H9 (cell line): ENCODE data around the gene ME3. TPM values are rescaled to one million over a fixed set of nuclear protein-coding genes. Genes with fewer than 3 reads are reported as not detected.

Source experiments
- DNase-seq: peaks from one replicate; pipeline ENCODE4 v3.0.0-alpha.2; 2017
- H2AFZ ChIP-seq: one replicate; pipeline ENCODE4 v1.6.1; 2013; ENCODE audit warnings: mild to moderate bottlenecking, low read length, control low read depth, moderate library complexity
- H2AK5ac ChIP-seq: 2 replicates; pipeline ENCODE4 v1.6.1; 2013; ENCODE audit warnings: low read length, control low read depth, mixed read lengths; ENCODE audit not compliant: insufficient read length
- H2BK120ac ChIP-seq: one replicate; pipeline ENCODE4 v1.6.1; 2013; ENCODE audit warnings: low read depth, mild to moderate bottlenecking, low read length, control low read depth, inconsistent platforms; ENCODE audit not compliant: poor library complexity, severe bottlenecking
- H2BK12ac ChIP-seq: 2 replicates; pipeline ENCODE4 v1.6.1; 2013; ENCODE audit warnings: low read length, control low read depth, mixed read lengths, low read depth; ENCODE audit not compliant: insufficient read length
- H2BK15ac ChIP-seq: 2 replicates; pipeline ENCODE4 v1.6.1; 2013; ENCODE audit warnings: low read depth, low read length, control low read depth
- H2BK20ac ChIP-seq: one replicate; pipeline ENCODE4 v1.6.1; 2013; ENCODE audit warnings: low read depth, mild to moderate bottlenecking, low read length, control low read depth, inconsistent platforms; ENCODE audit not compliant: poor library complexity, severe bottlenecking
- H2BK5ac ChIP-seq: 2 replicates; pipeline ENCODE4 v1.6.1; 2013; ENCODE audit warnings: low read length, control low read depth, mixed read lengths; ENCODE audit not compliant: insufficient read length
- H3K14ac ChIP-seq: 2 replicates; pipeline ENCODE4 v1.6.1; 2013; ENCODE audit warnings: low read length, control low read depth; ENCODE audit not compliant: insufficient read depth
- H3K18ac ChIP-seq: 2 replicates; pipeline ENCODE4 v1.6.1; 2013; ENCODE audit warnings: low read depth, mild to moderate bottlenecking, mixed read lengths, low read length, control low read depth; ENCODE audit not compliant: insufficient read length
- H3K23ac ChIP-seq: 2 replicates; pipeline ENCODE4 v1.6.1; 2013; ENCODE audit warnings: low read length, control low read depth, mixed read lengths, low read depth; ENCODE audit not compliant: insufficient read length
- H3K23me2 ChIP-seq: 2 replicates; pipeline ENCODE4 v1.6.1; 2013; ENCODE audit warnings: low read depth, mild to moderate bottlenecking, mixed read lengths, low read length, control low read depth; ENCODE audit not compliant: insufficient read length, poor library complexity, severe bottlenecking
- H3K27ac ChIP-seq: 2 replicates; pipeline ENCODE4 v1.5.1; 2013; ENCODE audit warnings: low read length, control low read depth, mixed read lengths, low read depth; ENCODE audit not compliant: insufficient read length
- H3K27me3 ChIP-seq: 2 replicates; pipeline ENCODE4 v1.6.1; 2013; ENCODE audit warnings: low read length, control low read depth, inconsistent platforms; ENCODE audit not compliant: insufficient read depth
- H3K4ac ChIP-seq: 2 replicates; pipeline ENCODE4 v1.6.1; 2013; ENCODE audit warnings: low read depth, mild to moderate bottlenecking, control low read depth, inconsistent platforms, low read length, moderate library complexity
- H3K4me1 ChIP-seq: 2 replicates; pipeline ENCODE4 v1.6.1; 2013; ENCODE audit warnings: low read length, control low read depth, inconsistent platforms; ENCODE audit not compliant: insufficient read depth
- H3K4me2 ChIP-seq: 2 replicates; pipeline ENCODE4 v1.6.1; 2013; ENCODE audit warnings: low read length, control low read depth, mixed read lengths; ENCODE audit not compliant: insufficient read length, insufficient read depth
- H3K56ac ChIP-seq: 2 replicates; pipeline ENCODE4 v1.6.1; 2013; ENCODE audit warnings: low read depth, mild to moderate bottlenecking, mixed read lengths, low read length, control low read depth; ENCODE audit not compliant: insufficient read length
- H3K79me1 ChIP-seq: 2 replicates; pipeline ENCODE4 v1.6.1; 2013; ENCODE audit warnings: low read depth, mild to moderate bottlenecking, moderate library complexity, low read length, control low read depth, inconsistent platforms; ENCODE audit not compliant: insufficient read depth, poor library complexity, severe bottlenecking
- H3K79me2 ChIP-seq: 2 replicates; pipeline ENCODE4 v1.6.1; 2013; ENCODE audit warnings: low read length, control low read depth, inconsistent platforms; ENCODE audit not compliant: insufficient read depth
- H3K9ac ChIP-seq: 2 replicates; pipeline ENCODE4 v1.6.1; 2013; ENCODE audit warnings: low read length, control low read depth, mixed read lengths; ENCODE audit not compliant: insufficient read length; ENCODE audit errors: extremely low read depth
- H3K9me3 ChIP-seq: one replicate; pipeline ENCODE4 v1.6.1; 2013; ENCODE audit warnings: low read depth, low read length, inconsistent platforms; ENCODE audit not compliant: control insufficient read depth
- H3T11ph ChIP-seq: one replicate; pipeline ENCODE4 v1.6.1; 2013; ENCODE audit warnings: mild to moderate bottlenecking, low read length, control low read depth, inconsistent platforms
- H4K20me1 ChIP-seq: one replicate; pipeline ENCODE4 v1.6.1; 2013; ENCODE audit not compliant: control insufficient read depth, insufficient read length, insufficient read depth
- H4K5ac ChIP-seq: 2 replicates; pipeline ENCODE4 v1.6.1; 2013; ENCODE audit warnings: low read depth, mild to moderate bottlenecking, mixed read lengths, low read length, control low read depth; ENCODE audit not compliant: insufficient read length
- H4K8ac ChIP-seq: replicated peaks from 2 replicates; pipeline ENCODE4 v1.6.1; 2013; ENCODE audit warnings: low read length, control low read depth, mixed read lengths, low read depth; ENCODE audit not compliant: insufficient read length
- H4K91ac ChIP-seq: 2 replicates; pipeline ENCODE4 v1.6.1; 2013; ENCODE audit warnings: low read depth, mild to moderate bottlenecking, moderate library complexity, mixed read lengths, low read length, control low read depth; ENCODE audit not compliant: insufficient read length
- H3K27ac Mint-ChIP-seq, 3 experiments: 2 replicates in 2 of 3; 3 replicates in 1 of 3; pipeline ENCODE4 v1.8.0; 2020 to 2021; ENCODE audit warnings: mixed read lengths in 3 of 3, mild to moderate bottlenecking in 1 of 3, moderate library complexity in 1 of 3
- H3K27me3 Mint-ChIP-seq: 2 replicates; pipeline ENCODE4 v1.8.0; 2021; ENCODE audit warnings: low read depth, mild to moderate bottlenecking, moderate library complexity, mixed read lengths
- H3K36me3 Mint-ChIP-seq, 3 experiments: 2 replicates in 2 of 3; 3 replicates in 1 of 3; pipeline ENCODE4 v1.8.0; 2020 to 2021; ENCODE audit warnings: low read depth in 3 of 3, mixed read lengths in 3 of 3; ENCODE audit not compliant: insufficient read depth in 1 of 3
- H3K4me1 Mint-ChIP-seq, 2 experiments: 2 replicates each; pipeline ENCODE4 v1.8.0; 2020; ENCODE audit warnings: mixed read lengths in 2 of 2
- H3K4me3 Mint-ChIP-seq, 2 experiments: 2 replicates in 1 of 2; 3 replicates in 1 of 2; pipeline ENCODE4 v1.8.0; 2020 to 2021; ENCODE audit warnings: mild to moderate bottlenecking in 2 of 2, mixed read lengths in 2 of 2, moderate library complexity in 1 of 2
- H3K9me3 Mint-ChIP-seq, 2 experiments: 2 replicates in 1 of 2; 3 replicates in 1 of 2; pipeline ENCODE4 v1.8.0; 2020; ENCODE audit warnings: mild to moderate bottlenecking in 2 of 2, mixed read lengths in 2 of 2, moderate library complexity in 1 of 2
- WGBS: extraction: QIAGEN DNeasy Blood & Tissue Kit; methylation state at CpG from one replicate; pipeline ENCODE4 v1.1.7; 2013; ENCODE audit warnings: missing lambda C conversion rate, low lambda C conversion rate, mixed read lengths; ENCODE audit not compliant: insufficient read length; ENCODE audit errors: extremely low coverage; 5-methylcytosine and 5-hydroxymethylcytosine counted together
- total RNA-seq: library from RNA; stranded (reverse); gene quantifications from 2 replicates; pipeline ENCODE4 v1.2.1, GENCODE V29; 2021
- TF ChIP-seq, protein P1 (sequence below): fragments of 200-600 bp; sonication (generic); conservative IDR thresholded peaks from 3 replicates; pipeline ENCODE4 v1.8.0; 2021; ENCODE audit warnings: antibody characterized with exemption, mild to moderate bottlenecking

ME3 gene
- total RNA-seq, 1 experiment from 2014 or later = 2.8 TPM

DNA sequence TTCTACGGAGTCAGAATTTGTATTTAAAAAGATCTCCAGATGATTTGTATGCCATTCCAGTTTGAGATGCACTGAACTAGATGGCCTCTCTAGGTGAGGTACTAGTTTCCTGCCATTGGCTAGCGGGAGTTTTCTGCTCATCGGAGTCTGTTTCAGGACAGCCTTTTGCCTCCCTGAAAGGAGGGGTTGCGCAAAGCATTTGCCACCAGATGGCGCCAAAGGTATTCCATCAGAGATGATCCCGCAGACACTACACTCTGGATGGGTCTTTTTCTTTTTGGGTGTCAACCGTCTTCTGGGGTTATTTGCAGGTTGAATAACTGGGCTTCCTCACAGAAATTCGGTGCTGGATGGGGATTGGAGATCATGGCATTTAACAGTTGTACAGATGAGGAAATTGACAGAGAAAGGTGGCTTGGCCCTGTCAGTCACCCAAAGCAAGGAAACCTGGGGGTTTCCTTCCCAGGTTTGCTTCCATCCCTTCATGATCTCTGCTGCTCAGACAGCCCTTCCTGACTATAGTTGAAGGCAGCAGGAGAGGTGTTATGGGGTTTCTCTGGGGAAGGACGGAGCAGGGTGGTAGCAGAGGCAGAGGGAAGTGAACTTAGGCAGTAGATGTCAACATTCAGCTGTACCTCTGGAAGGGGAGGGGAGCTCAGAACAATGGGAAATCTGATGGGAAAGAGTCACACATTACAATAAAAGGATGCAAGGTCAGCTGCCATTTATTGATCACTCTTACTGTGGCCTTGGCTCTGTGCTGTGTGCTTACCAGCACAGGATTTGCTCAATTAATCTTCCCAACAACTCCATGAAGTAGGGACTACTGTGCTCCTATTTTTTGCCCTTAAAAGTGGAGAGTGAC is 216.1 kb downstream of the ME3 start:
- no peaks in the 10 kb centered on the region for H3K79me1 ChIP-seq
- no peak overlapping the region for H3K9ac ChIP-seq
- no peak overlapping the region for H3K14ac ChIP-seq
- H3K27me3 Mint-ChIP-seq = peaks cover 2% of the 10 kb centered on the region; the same call in 1 of the 2 replicates
- no peak overlapping the region for H2BK5ac ChIP-seq
- H4K20me1 ChIP-seq = no peaks in the 10 kb centered on the region
- no peaks in the 10 kb centered on the region for H3K36me3 Mint-ChIP-seq
- H4K8ac ChIP-seq = no peak overlapping the region
- H3K4me2 ChIP-seq = no peak overlapping the region
- no peak overlapping the region for H3T11ph ChIP-seq
- H2BK20ac ChIP-seq = no peak overlapping the region
- H3K27ac ChIP-seq = no peak overlapping the region
- no peak overlapping the region for H2BK12ac ChIP-seq
- H2AK5ac ChIP-seq = no peak overlapping the region
- H4K5ac ChIP-seq = no peak overlapping the region
- H3K9me3 Mint-ChIP-seq = no peaks in the 10 kb centered on the region
- no peaks in the 10 kb centered on the region for H3K27me3 ChIP-seq
- H2BK15ac ChIP-seq = no peak overlapping the region
- no peak overlapping the region for H3K23ac ChIP-seq
- WGBS = no CpG with 5 or more reads among the region's 9 CpGs
- H3K56ac ChIP-seq = no peak overlapping the region
- no peak overlapping the region for H2BK120ac ChIP-seq
- TF ChIP-seq, protein P1, sequence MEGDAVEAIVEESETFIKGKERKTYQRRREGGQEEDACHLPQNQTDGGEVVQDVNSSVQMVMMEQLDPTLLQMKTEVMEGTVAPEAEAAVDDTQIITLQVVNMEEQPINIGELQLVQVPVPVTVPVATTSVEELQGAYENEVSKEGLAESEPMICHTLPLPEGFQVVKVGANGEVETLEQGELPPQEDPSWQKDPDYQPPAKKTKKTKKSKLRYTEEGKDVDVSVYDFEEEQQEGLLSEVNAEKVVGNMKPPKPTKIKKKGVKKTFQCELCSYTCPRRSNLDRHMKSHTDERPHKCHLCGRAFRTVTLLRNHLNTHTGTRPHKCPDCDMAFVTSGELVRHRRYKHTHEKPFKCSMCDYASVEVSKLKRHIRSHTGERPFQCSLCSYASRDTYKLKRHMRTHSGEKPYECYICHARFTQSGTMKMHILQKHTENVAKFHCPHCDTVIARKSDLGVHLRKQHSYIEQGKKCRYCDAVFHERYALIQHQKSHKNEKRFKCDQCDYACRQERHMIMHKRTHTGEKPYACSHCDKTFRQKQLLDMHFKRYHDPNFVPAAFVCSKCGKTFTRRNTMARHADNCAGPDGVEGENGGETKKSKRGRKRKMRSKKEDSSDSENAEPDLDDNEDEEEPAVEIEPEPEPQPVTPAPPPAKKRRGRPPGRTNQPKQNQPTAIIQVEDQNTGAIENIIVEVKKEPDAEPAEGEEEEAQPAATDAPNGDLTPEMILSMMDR = peak; percentile 96
- H3K23me2 ChIP-seq = no peaks in the 10 kb centered on the region
- no peak overlapping the region for H3K18ac ChIP-seq
- no peaks in the 10 kb centered on the region; the same call in 1 of the 2 replicates for H3K4me1 ChIP-seq
- peaks cover 13 to 15% of the 10 kb centered on the region in 2 experiments for H3K4me1 Mint-ChIP-seq
- no peak overlapping the region for H3K4me3 Mint-ChIP-seq
- no peak overlapping the region for H2AFZ ChIP-seq
- peak overlapping the region in 1 of 3 experiments; percentile 41; a peak in 2 of 7 replicates for H3K27ac Mint-ChIP-seq
- no peaks in the 10 kb centered on the region for H3K9me3 ChIP-seq
- H3K4ac ChIP-seq = no peak overlapping the region
- H4K91ac ChIP-seq = no peak overlapping the region
- DNase-seq = peak; percentile 87
- no peaks in the 10 kb centered on the region for H3K79me2 ChIP-seq
